HepG2 (cell line): ENCODE results near the gene FUT6. TPM values are rescaled to one million over a fixed set of nuclear protein-coding genes. Genes with fewer than 3 reads are reported as not detected.

Experiments
- AHDC1 ChIP-seq: sonication (generic); formaldehyde crosslinking; IDR thresholded peaks from 2 replicates; pipeline ENCODE4 v1.5.1; 2020; ENCODE audit warnings: mild to moderate bottlenecking, missing genetic modification reagents, borderline replicate concordance
- CHCHD3 ChIP-seq: sonication (generic); formaldehyde crosslinking; IDR thresholded peaks from 2 replicates; pipeline ENCODE4 v1.8.0; 2022; ENCODE audit warnings: mild to moderate bottlenecking, missing genetic modification reagents, moderate library complexity
- CHD4 ChIP-seq: fragments of 200-600 bp; sonication (generic); IDR thresholded peaks from 2 replicates; pipeline ENCODE4 v1.7.0; 2017; ENCODE audit warnings: mild to moderate bottlenecking, low read length, borderline replicate concordance
- FOXA3 ChIP-seq: IDR thresholded peaks from 2 replicates; pipeline ENCODE4 v1.6.1; 2016; ENCODE audit warnings: missing genetic modification reagents, missing compliant biosample characterization
- MIER3 ChIP-seq: IDR thresholded peaks from 2 replicates; pipeline ENCODE4 v1.6.1; 2016; ENCODE audit warnings: missing compliant biosample characterization, borderline replicate concordance
- RFXAP ChIP-seq: sonication (generic); formaldehyde crosslinking; IDR thresholded peaks from 2 replicates; pipeline ENCODE4 v1.4.0; 2020; ENCODE audit warnings: missing genetic modification reagents, borderline replicate concordance
- SRF ChIP-seq: IDR thresholded peaks from 2 replicates; pipeline ENCODE4 v1.6.1; 2011; ENCODE audit warnings: mild to moderate bottlenecking, low read depth, low read length, moderate library complexity
- ZGPAT ChIP-seq: IDR thresholded peaks from 2 replicates; pipeline ENCODE4 v1.6.1; 2016; ENCODE audit warnings: mild to moderate bottlenecking
- ZNF180 ChIP-seq: sonication (generic); formaldehyde crosslinking; IDR thresholded peaks from 2 replicates; pipeline ENCODE4 v1.4.0; 2020; ENCODE audit warnings: low read depth, missing genetic modification reagents, borderline replicate concordance
- ZNF75D ChIP-seq: sonication (generic); formaldehyde crosslinking; IDR thresholded peaks from 2 replicates; pipeline ENCODE4 v1.8.1; 2023; ENCODE audit warnings: missing genetic modification reagents, mild to moderate bottlenecking, borderline replicate concordance
- ZNF781 ChIP-seq: sonication (generic); formaldehyde crosslinking; IDR thresholded peaks from 2 replicates; pipeline ENCODE4 v1.5.1; 2020; ENCODE audit warnings: borderline replicate concordance, mild to moderate bottlenecking, missing genetic modification reagents; ENCODE audit errors: not compliant biosample characterization
- polyA plus RNA-seq, 8 experiments: library from polyadenylated mRNA; depleted of rRNA in 3 of 8; stranded (reverse) in 7 of 8; unstranded in 1 of 8; fragments of >200 nt; fragmentation: Illumina TruSeq in 4 of 8; extraction: Trizol in 4 of 8; gene quantifications; 2 replicates each; pipeline versions ENCODE4 v1.2.1 to v1.2.3, GENCODE V29; 2011 to 2016; ENCODE audit warnings: low read depth in 4 of 8, missing spikeins in 1 of 8, mixed read lengths in 1 of 8; ENCODE audit not compliant: insufficient read depth in 1 of 8
- total RNA-seq, 5 experiments: library from RNA; depleted of rRNA; stranded (reverse); fragments of >200 nt; fragmentation: Illumina TruSeq; extraction: Trizol; gene quantifications; 2 replicates each; pipeline ENCODE4 v1.2.3, GENCODE V29; 2016; ENCODE audit warnings: low read depth in 1 of 5
- TF ChIP-seq, protein P1 (sequence below): sonication (generic); formaldehyde crosslinking; IDR thresholded peaks from 2 replicates; pipeline ENCODE4 v1.4.0; 2020; ENCODE audit warnings: missing genetic modification reagents
- TF ChIP-seq, protein P2 (sequence below): conservative IDR thresholded peaks from 2 replicates; pipeline ENCODE4 v1.6.1; 2018; ENCODE audit warnings: missing genetic modification reagents
- TF ChIP-seq, protein P3 (sequence below): IDR thresholded peaks from 2 replicates; pipeline ENCODE4 v1.6.1; 2018; ENCODE audit warnings: missing genetic modification reagents
- TF ChIP-seq, protein P4 (sequence below): sonication (generic); formaldehyde crosslinking; IDR thresholded peaks from 2 replicates; pipeline ENCODE4 v1.4.0; 2020; ENCODE audit warnings: mild to moderate bottlenecking, missing genetic modification reagents

FUT6 gene
- total and polyA plus RNA-seq, 2 of the 13 experiments (the other 11 are each of a cell fraction or from before 2014, with no cell fraction given): 8.2 to 27.7 TPM

DNA sequence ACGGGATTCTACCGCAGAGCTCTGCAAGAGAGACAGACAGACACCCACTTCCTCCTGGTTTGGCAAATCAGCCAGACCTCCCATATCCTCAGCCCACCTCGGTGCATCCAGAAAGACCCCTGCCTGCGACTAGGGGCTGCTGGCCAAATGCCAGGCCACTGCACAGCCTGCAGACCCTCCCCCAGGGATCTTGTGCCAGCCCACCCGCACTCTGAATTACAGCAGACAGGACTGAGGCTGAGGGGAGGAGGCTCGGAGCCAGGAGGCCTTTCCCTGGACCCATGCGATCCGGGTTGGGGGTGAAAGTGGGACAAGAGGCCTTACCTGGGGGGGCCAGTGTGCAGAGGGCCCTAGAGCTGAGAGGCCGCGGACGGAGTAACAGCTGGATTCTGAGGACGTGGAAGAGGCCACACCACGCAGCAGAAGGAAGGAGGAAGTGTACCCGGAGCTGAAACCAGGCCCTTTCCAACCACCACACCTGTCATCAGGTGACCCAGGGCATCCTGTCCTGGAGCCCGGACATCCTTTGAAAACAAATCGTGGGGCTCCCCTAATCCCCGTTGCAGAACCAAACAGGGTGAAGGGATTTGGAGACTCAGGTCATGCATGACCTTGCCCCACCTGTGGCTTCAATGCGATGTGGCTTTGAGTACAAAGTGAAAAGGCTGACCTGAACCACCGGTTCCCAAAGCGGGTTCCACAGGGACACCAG lies 993 bp downstream of the FUT6 start (continued):
- TF ChIP-seq, protein P1, sequence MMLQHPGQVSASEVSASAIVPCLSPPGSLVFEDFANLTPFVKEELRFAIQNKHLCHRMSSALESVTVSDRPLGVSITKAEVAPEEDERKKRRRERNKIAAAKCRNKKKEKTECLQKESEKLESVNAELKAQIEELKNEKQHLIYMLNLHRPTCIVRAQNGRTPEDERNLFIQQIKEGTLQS: no peak
- TF ChIP-seq, protein P2, sequence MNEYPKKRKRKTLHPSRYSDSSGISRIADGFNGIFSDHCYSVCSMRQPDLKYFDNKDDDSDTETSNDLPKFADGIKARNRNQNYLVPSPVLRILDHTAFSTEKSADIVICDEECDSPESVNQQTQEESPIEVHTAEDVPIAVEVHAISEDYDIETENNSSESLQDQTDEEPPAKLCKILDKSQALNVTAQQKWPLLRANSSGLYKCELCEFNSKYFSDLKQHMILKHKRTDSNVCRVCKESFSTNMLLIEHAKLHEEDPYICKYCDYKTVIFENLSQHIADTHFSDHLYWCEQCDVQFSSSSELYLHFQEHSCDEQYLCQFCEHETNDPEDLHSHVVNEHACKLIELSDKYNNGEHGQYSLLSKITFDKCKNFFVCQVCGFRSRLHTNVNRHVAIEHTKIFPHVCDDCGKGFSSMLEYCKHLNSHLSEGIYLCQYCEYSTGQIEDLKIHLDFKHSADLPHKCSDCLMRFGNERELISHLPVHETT: no peak
- TF ChIP-seq ZNF75D (CRISPR knock-in tag) (no peak), CHD4 (0 out of 2 replicates have a peak, but pooled peaks have one; percentile 40), SRF (no peak), CHCHD3 (CRISPR knock-in tag) (no peak), FOXA3 (no peak), ZGPAT (CRISPR knock-in tag) (no peak), ZNF781 (CRISPR knock-in tag) (no peak), AHDC1 (CRISPR knock-in tag) (no peak), ZNF180 (CRISPR knock-in tag) (no peak), MIER3 (no peak), RFXAP (CRISPR knock-in tag) (no peak)
- TF ChIP-seq, protein P3, sequence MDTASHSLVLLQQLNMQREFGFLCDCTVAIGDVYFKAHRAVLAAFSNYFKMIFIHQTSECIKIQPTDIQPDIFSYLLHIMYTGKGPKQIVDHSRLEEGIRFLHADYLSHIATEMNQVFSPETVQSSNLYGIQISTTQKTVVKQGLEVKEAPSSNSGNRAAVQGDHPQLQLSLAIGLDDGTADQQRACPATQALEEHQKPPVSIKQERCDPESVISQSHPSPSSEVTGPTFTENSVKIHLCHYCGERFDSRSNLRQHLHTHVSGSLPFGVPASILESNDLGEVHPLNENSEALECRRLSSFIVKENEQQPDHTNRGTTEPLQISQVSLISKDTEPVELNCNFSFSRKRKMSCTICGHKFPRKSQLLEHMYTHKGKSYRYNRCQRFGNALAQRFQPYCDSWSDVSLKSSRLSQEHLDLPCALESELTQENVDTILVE (CRISPR knock-in tag): no peak
- TF ChIP-seq, protein P4, sequence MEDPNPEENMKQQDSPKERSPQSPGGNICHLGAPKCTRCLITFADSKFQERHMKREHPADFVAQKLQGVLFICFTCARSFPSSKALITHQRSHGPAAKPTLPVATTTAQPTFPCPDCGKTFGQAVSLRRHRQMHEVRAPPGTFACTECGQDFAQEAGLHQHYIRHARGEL (CRISPR knock-in tag): no peak
